Neural progenitor cell (in vitro differentiated cells): Measurements from ENCODE around the gene SH3BP5.

Experiments
- CTCF ChIP-seq: fragments of 200-600 bp; sonication (generic); IDR thresholded peaks from 2 replicates; pipeline ENCODE4 v1.5.1; 2017; ENCODE audit warnings: antibody characterized with exemption, mild to moderate bottlenecking
- EZH2 ChIP-seq: fragments of 200-600 bp; sonication (generic); IDR thresholded peaks from 2 replicates; pipeline ENCODE4 v1.6.1; 2017; ENCODE audit warnings: antibody characterized with exemption, mild to moderate bottlenecking, moderate library complexity

DNA sequence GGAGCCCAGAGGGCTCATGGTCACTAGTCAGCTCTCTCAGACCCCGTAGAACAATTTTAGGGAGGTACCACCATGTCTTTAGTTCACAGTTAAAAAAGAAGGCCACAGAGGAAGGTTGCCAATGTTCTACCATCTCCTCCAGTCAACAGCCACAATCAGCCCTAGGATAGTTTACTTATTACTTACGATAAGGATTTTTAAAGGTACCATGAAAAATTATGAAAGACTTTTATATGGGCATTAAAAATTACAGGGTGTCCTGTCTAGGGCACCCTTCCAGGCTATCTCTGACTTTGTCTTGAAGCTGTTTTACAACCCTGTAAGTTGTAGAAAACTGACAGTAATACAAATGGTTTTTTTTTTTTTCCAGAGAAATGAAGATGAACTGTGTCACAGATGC lies 68.5 kb downstream of the SH3BP5 start:
- TF ChIP-seq CTCF (no peak), EZH2 (no peak)
